Panc1 (cell line): ENCODE measurements around the gene TMEM229A. TPM values are rescaled to one million over a fixed set of nuclear protein-coding genes. Genes with fewer than 3 reads are reported as not detected.

Experiments
- ATAC-seq: fragments of 200-7000 bp; cut with Tn5 transposase; 2 replicates; pipeline ENCODE4 v1.9.1; 2020; ENCODE audit warnings: mild to moderate bottlenecking, moderate library complexity
- BruUV-seq: library from RNA; stranded (reverse); fragments of 400-500 nt; replicated peaks from 2 replicates; lab custom pipeline; 2021; lab: Mats Ljungman, UMichigan
- CTCF ChIA-PET: fragments of 300-600 bp; sonication (Branson Sonifier 250); formaldehyde crosslinking; loops from one replicate; lab custom pipeline; 2022; ENCODE audit warnings: antibody characterized with exemption; lab: Charles Lee
- POLR2A ChIA-PET: fragments of 300-600 bp; sonication (Branson Sonifier 250); formaldehyde crosslinking; loops from one replicate; lab custom pipeline; 2022; ENCODE audit warnings: antibody characterized with exemption; lab: Charles Lee
- DNase-seq: peaks from one replicate; pipeline ENCODE4 v3.0.0-alpha.2; 2010; ENCODE audit warnings: low read depth, low spot score
- H3K27ac ChIP-seq: 2 replicates; pipeline ENCODE4 v1.5.1; 2011; ENCODE audit warnings: mild to moderate bottlenecking, low read length, inconsistent platforms
- H3K27me3 ChIP-seq: fragments of 200-500 bp; sonication (Bioruptor generic); 2 replicates; pipeline ENCODE4 v1.6.0; 2014; ENCODE audit warnings: low read length, inconsistent platforms; ENCODE audit not compliant: control insufficient read depth, insufficient read depth
- H3K36me3 ChIP-seq: fragments of 200-500 bp; sonication (Bioruptor generic); 2 replicates; pipeline ENCODE4 v1.5.1; 2014; ENCODE audit warnings: inconsistent platforms, mild to moderate bottlenecking, low read length, moderate library complexity; ENCODE audit not compliant: control insufficient read depth, insufficient read depth
- H3K4me1 ChIP-seq: 2 replicates; pipeline ENCODE4 v1.5.1; 2011; ENCODE audit warnings: inconsistent platforms, mild to moderate bottlenecking, low read length, moderate library complexity; ENCODE audit not compliant: control insufficient read depth, insufficient read depth
- H3K4me3 ChIP-seq, 2 experiments: 2 replicates each; pipeline ENCODE4 v1.5.1; 2011 to 2012; ENCODE audit warnings: low read depth in 2 of 2, low read length in 2 of 2, mild to moderate bottlenecking in 2 of 2, inconsistent platforms in 1 of 2, moderate library complexity in 1 of 2
- H3K9me3 ChIP-seq: fragments of 200-500 bp; sonication (Bioruptor generic); 2 replicates; pipeline ENCODE4 v1.5.1; 2014; ENCODE audit warnings: low read depth, mild to moderate bottlenecking, inconsistent platforms, low read length, moderate library complexity; ENCODE audit not compliant: control insufficient read depth, insufficient read depth
- POLR2AphosphoS5 ChIP-seq: IDR thresholded peaks from 2 replicates; pipeline ENCODE4 v1.6.1; 2012; ENCODE audit warnings: mild to moderate bottlenecking, low read depth, low read length, moderate library complexity
- REST ChIP-seq, 2 experiments: IDR thresholded peaks; 2 replicates each; pipeline ENCODE4 v1.6.1; 2011 to 2012; ENCODE audit warnings: low read depth in 2 of 2, control low read depth in 1 of 2, low read length in 1 of 2, mild to moderate bottlenecking in 1 of 2, moderate library complexity in 1 of 2; ENCODE audit not compliant: insufficient read depth in 1 of 2
- SIN3A ChIP-seq: IDR thresholded peaks from 2 replicates; pipeline ENCODE4 v1.6.1; 2012; ENCODE audit warnings: low read depth, mild to moderate bottlenecking, low read length, moderate library complexity, borderline replicate concordance; ENCODE audit not compliant: insufficient read depth
- TCF7L2 ChIP-seq: IDR thresholded peaks from 2 replicates; pipeline ENCODE4 v1.6.1; 2011; ENCODE audit warnings: mild to moderate bottlenecking, low read depth, low read length, inconsistent platforms
- in situ Hi-C: cut with HindIII; loops from 2 replicates; pipeline ENCODE4 v1.10.0; 2016; ENCODE audit warnings: low sequenced_read_pairs, low pct_unique_long_range_greater_than_20kb
- intact Hi-C: fragments of 100-400 bp; cut with micrococcal nuclease; formaldehyde crosslinking; loops from one replicate; pipeline ENCODE4 v1.10.0; 2022; ENCODE audit not compliant: unreplicated experiment
- total RNA-seq: library from RNA; stranded (reverse); gene quantifications from one replicate; pipeline ENCODE4 v1.2.1, GENCODE V29; 2021; ENCODE audit not compliant: unreplicated experiment
- TF ChIP-seq, protein P1 (sequence below): fragments of 450-650 bp; IDR thresholded peaks from 2 replicates; pipeline ENCODE4 v1.5.1; 2017; ENCODE audit warnings: mild to moderate bottlenecking

The TMEM229A gene
- total RNA-seq, 1 experiment from 2014 or later: not detected

DNA sequence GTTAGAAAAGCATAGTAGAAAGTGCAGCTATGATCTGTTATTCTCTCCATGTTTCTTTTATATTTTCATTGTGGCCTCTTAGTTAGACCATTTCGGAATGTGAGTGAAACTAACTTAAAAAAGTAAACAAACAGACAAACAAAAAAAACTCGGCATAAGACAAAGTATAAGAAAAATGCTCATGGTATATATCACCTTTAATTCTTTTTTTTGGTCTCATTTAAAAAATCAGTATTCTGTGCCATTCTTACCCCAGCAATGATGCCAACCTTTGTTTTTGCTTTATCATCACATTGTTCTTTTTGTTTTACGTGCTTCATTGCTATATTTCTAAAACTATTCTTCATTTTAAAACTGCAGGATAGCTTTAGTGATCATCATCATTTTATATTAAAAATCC, 2.8 kb upstream of the TMEM229A start:
- H3K27ac ChIP-seq: no peak overlapping the region
- H3K36me3 ChIP-seq: no peaks in the 10 kb centered on the region
- no peak overlapping the region for H3K4me3 ChIP-seq
- no peak for ATAC-seq
- ChIA-PET POLR2A (no interaction called here), CTCF (no interaction called here)
- TF ChIP-seq REST (IDR thresholded peaks at IDR 0.05; ENCODE audit: insufficient read depth in 1 of 2, low read depth in 2 of 2, low read length in 1 of 2): no peak
- TF ChIP-seq TCF7L2: no peak
- TF ChIP-seq SIN3A: no peak
- TF ChIP-seq, protein P1, sequence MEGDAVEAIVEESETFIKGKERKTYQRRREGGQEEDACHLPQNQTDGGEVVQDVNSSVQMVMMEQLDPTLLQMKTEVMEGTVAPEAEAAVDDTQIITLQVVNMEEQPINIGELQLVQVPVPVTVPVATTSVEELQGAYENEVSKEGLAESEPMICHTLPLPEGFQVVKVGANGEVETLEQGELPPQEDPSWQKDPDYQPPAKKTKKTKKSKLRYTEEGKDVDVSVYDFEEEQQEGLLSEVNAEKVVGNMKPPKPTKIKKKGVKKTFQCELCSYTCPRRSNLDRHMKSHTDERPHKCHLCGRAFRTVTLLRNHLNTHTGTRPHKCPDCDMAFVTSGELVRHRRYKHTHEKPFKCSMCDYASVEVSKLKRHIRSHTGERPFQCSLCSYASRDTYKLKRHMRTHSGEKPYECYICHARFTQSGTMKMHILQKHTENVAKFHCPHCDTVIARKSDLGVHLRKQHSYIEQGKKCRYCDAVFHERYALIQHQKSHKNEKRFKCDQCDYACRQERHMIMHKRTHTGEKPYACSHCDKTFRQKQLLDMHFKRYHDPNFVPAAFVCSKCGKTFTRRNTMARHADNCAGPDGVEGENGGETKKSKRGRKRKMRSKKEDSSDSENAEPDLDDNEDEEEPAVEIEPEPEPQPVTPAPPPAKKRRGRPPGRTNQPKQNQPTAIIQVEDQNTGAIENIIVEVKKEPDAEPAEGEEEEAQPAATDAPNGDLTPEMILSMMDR: no peak
- TF ChIP-seq POLR2AphosphoS5: no peak
- intact Hi-C loops: no loop called here
- DNase-seq: no peak
- no TSS peak for BruUV-seq
- H3K9me3 ChIP-seq: no peaks in the 10 kb centered on the region
- H3K4me1 ChIP-seq: peaks cover 3% of the 10 kb centered on the region
- peaks cover 33% of the 10 kb centered on the region for H3K27me3 ChIP-seq
- in situ Hi-C loops: no loop called here

GRCh38 chr7:124034754-124035100, 1.9 kb upstream of the TMEM229A start:
- no peak for TF ChIP-seq TCF7L2
- TF ChIP-seq, protein P1: no peak
- no peak for TF ChIP-seq REST (IDR thresholded peaks at IDR 0.05; ENCODE audit: insufficient read depth in 1 of 2, low read depth in 2 of 2, low read length in 1 of 2)
- TF ChIP-seq POLR2AphosphoS5: no peak
- no peak for TF ChIP-seq SIN3A
- ATAC-seq (no peak), DNase-seq (no peak)
- BruUV-seq: no TSS peak
- Histone ChIP-seq H3K9me3 (no peaks in the 10 kb centered on the region), H3K27me3 (peaks cover 39% of the 10 kb centered on the region), H3K36me3 (no peaks in the 10 kb centered on the region), H3K27ac (no peak overlapping the region), H3K4me1 (peaks cover 3% of the 10 kb centered on the region), H3K4me3 (no peak overlapping the region)
- intact Hi-C loops (no loop called here), in situ Hi-C loops (no loop called here)
- ChIA-PET CTCF (no interaction called here), POLR2A (no interaction called here)
